Hematopoietic multipotent progenitor cell treated with erythropoietin and hydrocortisone succinate and interleukin-3 and kit ligand, for 4 days (in vitro differentiated cells): Measurements from ENCODE around the gene PRODH2.

Source experiments
- DNase-seq: peaks from one replicate; pipeline ENCODE4 v3.0.0-alpha.2; 2015

PRODH2 gene

DNA sequence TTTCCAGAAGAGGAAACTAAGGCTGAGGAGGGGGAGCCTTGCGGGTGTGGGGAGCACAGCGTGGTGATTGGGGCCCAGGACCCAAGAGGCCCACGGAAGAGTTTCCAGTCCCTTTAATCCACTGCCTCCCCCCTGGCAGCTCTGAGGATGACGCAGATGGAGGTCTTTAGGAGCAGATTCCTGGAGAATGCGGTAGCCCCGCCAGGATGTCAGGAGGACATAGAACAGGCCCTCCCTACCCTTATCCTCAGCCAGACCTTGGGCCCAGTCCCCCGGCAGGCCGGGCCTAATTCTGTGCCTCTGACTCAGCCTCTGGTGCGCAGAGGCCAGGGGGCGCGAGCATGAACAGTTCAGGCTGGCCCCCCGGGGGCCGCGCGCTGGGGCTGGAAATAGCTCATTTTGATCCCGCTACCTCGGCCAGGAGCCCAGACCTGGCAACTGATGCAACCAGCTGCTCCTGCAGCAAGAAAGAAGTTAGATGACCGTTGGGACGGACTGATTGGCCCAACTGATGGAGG lies 55.4 kb downstream of the PRODH2 start:
- peak; percentile 65 for DNase-seq

DNA sequence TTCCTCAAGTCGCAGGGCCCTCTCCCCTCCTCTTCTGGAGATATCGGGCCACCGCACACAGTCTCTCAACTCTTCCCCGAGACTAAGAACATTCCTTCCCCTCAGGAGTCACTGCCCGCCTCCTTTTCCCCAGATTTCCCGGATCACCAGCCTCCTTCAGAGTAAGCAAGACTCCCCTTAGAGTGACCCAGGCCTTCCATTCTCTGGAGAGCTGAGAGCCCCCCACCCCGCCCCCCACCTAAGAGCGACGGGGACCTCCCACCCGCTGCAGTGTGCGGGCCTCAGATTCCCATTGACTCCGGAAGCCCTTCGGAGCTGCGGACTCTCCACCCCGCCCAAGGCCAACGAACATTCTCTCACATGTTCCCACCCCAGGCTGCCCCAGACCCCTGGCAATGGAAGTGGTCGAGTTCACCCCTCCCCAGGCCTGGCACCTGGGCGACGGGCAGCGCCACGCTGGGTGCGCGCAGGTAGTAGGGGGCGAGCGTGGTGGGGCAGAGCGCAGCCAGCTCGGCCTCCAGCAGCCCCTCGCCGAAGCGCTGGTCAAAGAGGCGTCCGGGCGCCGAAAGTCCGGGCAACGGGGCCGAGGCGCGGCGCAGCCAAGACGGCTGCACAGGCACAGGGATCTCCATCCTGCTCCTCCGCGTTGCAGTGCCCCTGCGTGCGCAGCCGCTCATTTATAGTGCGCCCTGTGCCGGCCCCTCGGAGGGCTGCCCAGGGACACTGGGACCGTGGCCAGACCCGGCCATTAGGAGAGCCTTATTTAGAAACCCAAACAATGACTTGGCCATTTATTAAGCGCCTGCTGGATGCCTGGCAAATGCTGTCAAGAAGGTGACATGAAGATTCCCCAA lies 56.0 kb downstream of the PRODH2 start, which contains the start of gene HSPB6:
Gene HSPB6, minus strand, starts transcription at position 653 of the 854 bp plus-strand sequence. Its CDS starts 21 bp downstream, at position 632.
- DNase-seq, result peak; percentile 51

DNA sequence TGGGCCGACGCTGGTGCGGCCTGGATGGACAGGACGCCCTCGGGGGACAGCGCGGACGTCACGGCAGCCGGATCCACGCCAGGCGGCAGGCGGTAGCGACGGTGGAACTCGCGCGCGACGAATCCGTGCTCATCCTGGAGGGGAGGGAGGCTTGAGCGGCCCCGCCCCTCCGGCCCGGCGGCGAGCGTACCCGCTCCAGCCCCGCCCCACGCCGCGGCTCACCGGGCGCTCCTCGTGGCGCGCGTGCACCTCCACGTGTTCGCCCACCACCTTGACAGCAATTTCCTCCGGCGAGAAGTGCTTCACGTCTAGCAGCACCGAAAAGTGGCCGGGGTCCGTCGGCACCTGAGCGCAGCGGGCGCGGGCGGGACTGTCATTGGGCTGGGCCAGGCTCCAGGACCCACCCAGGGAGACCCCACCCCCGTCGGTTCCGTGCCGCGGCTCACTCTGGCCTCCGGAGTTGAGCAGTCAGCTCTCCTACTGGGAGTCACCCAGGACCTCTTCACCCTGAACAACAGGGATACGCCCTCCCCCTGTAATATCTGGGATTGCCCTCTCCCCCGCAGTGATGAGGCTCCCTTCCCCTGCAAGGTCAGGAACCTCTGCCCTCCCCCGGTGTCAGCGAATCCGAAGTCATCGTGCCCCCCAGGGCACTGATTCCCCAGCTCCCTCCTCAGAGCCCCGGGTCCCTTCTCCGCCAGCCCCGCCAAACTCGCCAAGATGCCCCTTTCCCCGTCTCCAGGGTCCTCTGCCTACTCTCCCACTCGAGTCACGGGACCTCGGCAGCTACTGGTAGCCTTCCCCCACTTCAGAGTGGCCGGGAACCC lies 56.9 kb downstream of the PRODH2 start:
- peak; percentile 68 for DNase-seq

DNA sequence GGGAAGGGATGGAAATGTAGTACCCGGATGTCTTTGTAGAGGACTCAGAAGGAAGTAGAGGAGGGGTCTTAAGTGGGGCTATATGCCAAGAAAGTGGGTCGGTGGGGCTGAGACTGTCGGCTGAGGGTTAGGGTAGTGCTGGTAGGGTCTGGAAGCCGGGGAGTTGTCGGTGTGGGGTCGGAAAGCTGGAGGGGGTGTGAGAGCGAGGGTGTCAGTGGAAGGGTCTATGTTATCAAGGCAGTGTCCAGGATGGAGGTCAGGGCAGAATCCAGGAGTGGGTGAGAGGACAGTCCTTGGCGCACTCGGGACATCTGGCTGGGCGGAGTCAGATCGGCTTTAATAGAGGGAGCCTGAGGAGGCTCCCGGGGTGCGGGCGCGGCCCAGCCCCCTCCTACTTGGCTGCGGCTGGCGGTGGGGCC lies 57.5 kb downstream of the PRODH2 start:
- no peak for DNase-seq

DNA sequence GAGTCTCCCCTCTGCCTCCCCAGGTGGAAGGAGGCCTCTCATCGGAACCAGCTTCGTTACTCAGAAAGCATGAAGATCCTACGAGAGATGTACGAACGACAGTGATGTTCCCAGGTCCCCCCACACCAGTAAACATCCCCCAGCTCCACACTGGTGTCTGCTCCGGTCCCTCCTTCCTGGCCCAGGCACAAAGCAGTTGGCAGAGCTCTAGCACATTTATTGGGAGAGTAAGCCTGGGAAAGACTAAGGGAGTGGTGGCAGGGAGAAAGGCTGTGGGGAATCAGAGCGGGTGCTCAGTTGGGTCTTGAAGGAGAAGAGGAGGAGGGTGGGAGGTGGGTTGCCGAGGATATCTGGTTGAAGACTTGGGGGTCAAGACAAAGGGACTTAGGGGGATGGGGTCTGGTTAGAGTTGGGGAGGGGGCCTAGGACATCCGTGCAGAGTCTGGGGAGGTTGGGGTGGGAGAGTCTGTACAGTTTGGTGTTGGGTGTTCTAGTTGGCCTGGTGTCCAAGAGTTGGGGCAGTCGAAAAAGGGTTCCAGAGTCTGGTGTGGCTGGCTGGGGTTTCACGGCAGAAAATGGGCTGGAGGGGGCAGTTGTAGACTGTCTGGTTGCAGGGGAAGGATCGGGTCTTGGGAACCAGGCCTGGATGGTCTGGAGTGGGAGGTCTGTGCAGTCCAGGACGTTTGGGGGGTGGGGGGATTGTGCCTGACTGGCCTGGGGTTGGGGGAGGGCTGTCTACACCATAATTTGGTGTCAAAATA lies 58.1 kb downstream of the PRODH2 start:
- no peak for DNase-seq

DNA sequence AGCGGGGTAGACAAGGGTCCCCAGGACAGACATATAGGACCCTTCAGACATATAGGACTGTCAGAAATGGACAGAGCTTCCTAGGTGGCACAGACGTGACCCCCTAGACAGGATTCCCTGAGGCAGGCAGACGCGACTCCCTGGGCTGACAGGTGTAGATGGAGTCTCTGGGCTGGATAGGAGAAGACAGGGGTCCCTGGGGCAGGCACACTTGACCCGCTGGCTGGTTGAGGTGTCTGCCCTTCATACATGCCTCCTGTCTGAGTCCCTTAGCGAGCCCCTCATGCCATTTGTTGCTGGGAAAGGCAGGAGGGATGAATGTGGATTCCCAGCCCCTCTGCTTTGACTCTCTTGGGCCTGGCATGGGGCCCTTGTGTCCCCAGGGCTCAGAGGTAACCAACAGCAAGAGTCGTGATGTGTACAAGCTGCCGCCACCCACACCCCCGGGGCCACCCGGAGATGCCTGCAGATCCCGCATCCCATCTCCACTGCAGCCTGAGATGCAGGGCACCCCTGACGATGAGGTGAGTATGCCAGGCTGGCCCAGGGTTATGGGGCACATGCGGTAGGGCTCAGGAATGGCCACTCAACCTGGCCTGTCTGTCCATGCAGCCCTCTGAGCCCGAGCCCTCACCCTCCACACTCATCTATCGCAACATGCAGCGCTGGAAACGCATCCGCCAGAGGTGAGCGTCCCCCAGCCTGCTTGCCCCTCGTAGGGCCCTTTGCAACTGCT lies 58.8 kb downstream of the PRODH2 start:
- DNase-seq, result no peak

DNA sequence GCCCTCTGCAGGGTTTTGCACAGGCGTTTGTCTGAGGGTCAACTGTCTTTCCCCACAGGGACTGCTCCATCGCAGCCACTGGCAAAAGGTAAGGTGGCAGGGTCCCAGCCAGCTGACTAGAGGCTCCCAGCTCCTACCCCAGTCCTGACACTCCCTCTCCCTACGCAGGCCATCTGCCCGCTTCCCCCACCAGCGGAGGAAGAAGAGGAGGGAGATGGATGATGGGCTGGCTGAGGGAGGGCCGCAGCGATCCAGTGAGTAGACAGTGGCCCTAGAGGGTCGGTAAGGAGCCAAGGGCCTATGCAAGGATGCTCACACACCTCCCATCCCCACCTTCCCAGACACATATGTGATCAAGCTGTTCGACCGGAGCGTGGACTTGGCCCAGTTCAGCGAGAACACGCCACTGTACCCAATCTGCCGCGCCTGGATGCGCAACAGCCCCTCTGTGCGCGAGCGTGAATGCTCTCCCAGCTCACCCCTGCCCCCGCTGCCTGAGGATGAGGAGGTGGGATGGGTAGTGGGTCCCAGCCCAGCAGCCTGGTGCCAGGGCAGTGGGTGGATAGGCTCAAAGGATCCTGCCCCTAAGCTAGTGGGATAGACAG lies 59.8 kb downstream of the PRODH2 start:
- no peak for DNase-seq

DNA sequence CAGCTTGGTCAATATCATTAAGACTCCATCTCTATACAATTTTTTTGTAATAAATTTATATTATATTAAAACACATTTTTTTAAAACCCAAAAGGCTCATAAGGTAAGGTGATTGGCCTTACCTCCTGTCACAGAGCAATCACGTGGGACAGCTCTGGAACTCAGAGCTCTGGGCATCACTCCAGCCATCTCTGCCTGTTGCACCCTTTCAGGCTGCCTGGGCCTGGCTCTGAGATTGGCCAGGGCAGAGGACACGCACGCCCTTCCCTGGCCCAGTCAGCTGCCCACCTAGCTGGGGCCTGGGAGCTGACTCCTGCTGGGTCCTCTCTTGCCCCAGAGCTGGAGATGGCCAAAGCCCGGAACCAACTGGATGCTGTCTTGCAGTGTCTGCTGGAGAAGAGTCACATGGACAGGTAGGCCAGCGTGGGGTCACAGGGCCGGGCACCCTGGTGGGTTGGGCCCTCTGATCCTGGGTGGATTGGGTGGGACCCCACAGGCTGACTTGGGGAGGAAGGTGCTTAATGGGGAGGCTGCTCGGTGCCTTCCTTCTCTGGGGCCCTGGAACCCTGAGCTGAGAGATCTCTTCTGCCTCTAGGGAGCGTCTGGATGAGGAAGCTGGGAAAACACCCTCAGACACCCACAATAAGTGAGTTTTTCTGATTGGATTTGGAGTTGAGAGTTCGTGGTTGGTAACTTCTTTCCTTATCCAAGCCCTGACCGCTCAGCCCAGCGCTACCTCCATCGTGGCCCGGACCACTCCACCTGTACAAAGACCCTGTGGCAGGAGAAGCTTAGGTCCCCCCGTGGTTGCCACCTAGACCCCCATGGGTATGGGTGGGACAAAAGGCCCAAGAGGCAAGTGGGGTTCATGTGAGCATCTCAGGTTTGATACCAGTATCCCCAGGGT lies 60.6 kb downstream of the PRODH2 start:
- DNase-seq, result no peak

DNA sequence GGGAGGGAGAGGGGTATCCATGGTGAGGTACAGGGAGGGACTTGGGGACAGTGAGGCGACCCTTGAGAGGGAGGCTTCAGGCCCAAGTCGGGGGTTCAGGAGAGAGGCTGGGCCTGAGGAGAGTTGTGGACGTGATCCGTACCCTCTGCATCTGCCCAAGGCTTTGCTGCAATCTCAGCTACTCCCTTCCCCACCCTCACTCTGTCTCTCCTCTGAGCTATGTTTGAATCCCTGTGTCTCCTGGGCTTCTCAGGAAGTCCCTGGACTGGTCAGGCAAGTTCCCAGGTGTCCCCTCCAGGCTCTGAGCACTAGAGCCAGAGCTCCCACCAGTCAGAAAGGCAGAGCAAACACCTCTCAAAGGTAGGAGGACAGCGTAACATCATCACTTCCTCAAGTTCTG lies 62.5 kb downstream of the PRODH2 start:
- DNase-seq, result no peak
